ENCODE data around the gene ARL2BP.

The ARL2BP gene

GRCh38 chr16:57257455-57258070 lies 12.5 kb downstream of the ARL2BP start:
- Histone ChIP-seq H3K4me3 (ENCODE audit: insufficient read length, low read depth) (no peak overlapping the region), H3K9me3 (ENCODE audit: insufficient read depth, low read length) (0 out of 2 replicates have a peak, but pooled peaks cover 2% of the 10 kb centered on the region), H3K27me3 (ENCODE audit: insufficient read depth, insufficient read length) (no peaks in the 10 kb centered on the region), H3K9ac (ENCODE audit: insufficient read length, low read depth) (no peak overlapping the region), H3K4me1 (ENCODE audit: insufficient read depth, insufficient read length) (peaks cover 11% of the 10 kb centered on the region), H3K36me3 (ENCODE audit: insufficient read depth, insufficient read length, low read length) (peaks cover 25% of the 10 kb centered on the region)
- TF ChIP-seq SUZ12 (IDR thresholded peaks at IDR 0.05; ENCODE audit: extremely low read depth, insufficient read depth, insufficient read length) (no peak), YY1 (IDR thresholded peaks at IDR 0.05; ENCODE audit: insufficient read depth, insufficient read length) (no peak), ZNF274 (IDR thresholded peaks at IDR 0.05; ENCODE audit: low read depth, low read length) (no peak)
- no peak for DNase-seq (ENCODE audit: low read depth, low spot score)

GRCh38 chr16:57258226-57258909 lies 13.3 kb downstream of the ARL2BP start:
- Histone ChIP-seq H3K27me3 (ENCODE audit: insufficient read depth, insufficient read length) (no peaks in the 10 kb centered on the region), H3K9ac (ENCODE audit: insufficient read length, low read depth) (no peak overlapping the region), H3K9me3 (ENCODE audit: insufficient read depth, low read length) (no peaks in the 10 kb centered on the region), H3K4me1 (ENCODE audit: insufficient read depth, insufficient read length) (peaks cover 15% of the 10 kb centered on the region), H3K4me3 (ENCODE audit: insufficient read length, low read depth) (no peak overlapping the region), H3K36me3 (ENCODE audit: insufficient read depth, insufficient read length, low read length) (peaks cover 17% of the 10 kb centered on the region)
- DNase-seq (ENCODE audit: low read depth, low spot score), result no peak
- TF ChIP-seq ZNF274 (IDR thresholded peaks at IDR 0.05; ENCODE audit: low read depth, low read length) (no peak), YY1 (IDR thresholded peaks at IDR 0.05; ENCODE audit: insufficient read depth, insufficient read length) (no peak), SUZ12 (IDR thresholded peaks at IDR 0.05; ENCODE audit: extremely low read depth, insufficient read depth, insufficient read length) (no peak)

- DNase-seq (ENCODE audit: low read depth, low spot score), result no peak
- no peaks in the 10 kb centered on the region for H3K27me3 ChIP-seq (ENCODE audit: insufficient read depth, insufficient read length)
- no peaks in the 10 kb centered on the region for H3K9me3 ChIP-seq (ENCODE audit: insufficient read depth, low read length)
- no peak overlapping the region for H3K4me3 ChIP-seq (ENCODE audit: insufficient read length, low read depth)
- peaks cover 13% of the 10 kb centered on the region for H3K36me3 ChIP-seq (ENCODE audit: insufficient read depth, insufficient read length, low read length)
- peaks cover 16% of the 10 kb centered on the region for H3K4me1 ChIP-seq (ENCODE audit: insufficient read depth, insufficient read length)
- TF ChIP-seq SUZ12 (IDR thresholded peaks at IDR 0.05; ENCODE audit: extremely low read depth, insufficient read depth, insufficient read length) (no peak), ZNF274 (IDR thresholded peaks at IDR 0.05; ENCODE audit: low read depth, low read length) (no peak), YY1 (IDR thresholded peaks at IDR 0.05; ENCODE audit: insufficient read depth, insufficient read length) (no peak)
- no peak overlapping the region for H3K9ac ChIP-seq (ENCODE audit: insufficient read length, low read depth)
These were observed 13.9 kb downstream of the ARL2BP start for GRCh38 chr16:57258910-57259475.

- peak; percentile 86 for DNase-seq (ENCODE audit: low read depth, low spot score)
These were observed 15.4 kb downstream of the ARL2BP start for GRCh38 chr16:57260294-57260929.

GRCh38 chr16:57261806-57262205 lies 16.7 kb downstream of the ARL2BP start:
- no peaks in the 10 kb centered on the region for H3K27me3 ChIP-seq (ENCODE audit: insufficient read depth, insufficient read length)
- no peak overlapping the region for H3K4me3 ChIP-seq (ENCODE audit: insufficient read length, low read depth)
- peaks cover 4% of the 10 kb centered on the region for H3K36me3 ChIP-seq (ENCODE audit: insufficient read depth, insufficient read length, low read length)
- no peak overlapping the region for H3K9ac ChIP-seq (ENCODE audit: insufficient read length, low read depth)
- TF ChIP-seq SUZ12 (IDR thresholded peaks at IDR 0.05; ENCODE audit: extremely low read depth, insufficient read depth, insufficient read length) (no peak), ZNF274 (IDR thresholded peaks at IDR 0.05; ENCODE audit: low read depth, low read length) (no peak), YY1 (IDR thresholded peaks at IDR 0.05; ENCODE audit: insufficient read depth, insufficient read length) (no peak)
- H3K4me1 ChIP-seq (ENCODE audit: insufficient read depth, insufficient read length), result peaks cover 22% of the 10 kb centered on the region
- no peaks in the 10 kb centered on the region for H3K9me3 ChIP-seq (ENCODE audit: insufficient read depth, low read length)
- DNase-seq (ENCODE audit: low read depth, low spot score), result no peak

More at GRCh38 chr16:57260294-57260929, 15.4 kb downstream of the ARL2BP start:
- peak overlapping the region; percentile 14 for H3K9ac ChIP-seq (ENCODE audit: insufficient read length, low read depth)
- H3K4me1 ChIP-seq (ENCODE audit: insufficient read depth, insufficient read length), result peaks cover 19% of the 10 kb centered on the region
- no peaks in the 10 kb centered on the region for H3K27me3 ChIP-seq (ENCODE audit: insufficient read depth, insufficient read length)
- no peak for TF ChIP-seq SUZ12 (IDR thresholded peaks at IDR 0.05; ENCODE audit: extremely low read depth, insufficient read depth, insufficient read length)
- TF ChIP-seq ZNF274 (IDR thresholded peaks at IDR 0.05; ENCODE audit: low read depth, low read length), result no peak
- TF ChIP-seq YY1 (IDR thresholded peaks at IDR 0.05; ENCODE audit: insufficient read depth, insufficient read length), result no peak
- peaks cover 10% of the 10 kb centered on the region for H3K36me3 ChIP-seq (ENCODE audit: insufficient read depth, insufficient read length, low read length)
- H3K4me3 ChIP-seq (ENCODE audit: insufficient read length, low read depth), result no peak overlapping the region
- H3K9me3 ChIP-seq (ENCODE audit: insufficient read depth, low read length), result no peaks in the 10 kb centered on the region

GRCh38 chr16:57262841-57263540 lies 17.9 kb downstream of the ARL2BP start:
- H3K36me3 ChIP-seq (ENCODE audit: insufficient read depth, insufficient read length, low read length), result peaks cover 2% of the 10 kb centered on the region
- H3K9ac ChIP-seq (ENCODE audit: insufficient read length, low read depth), result no peak overlapping the region
- H3K9me3 ChIP-seq (ENCODE audit: insufficient read depth, low read length), result no peaks in the 10 kb centered on the region
- peaks cover 22% of the 10 kb centered on the region for H3K4me1 ChIP-seq (ENCODE audit: insufficient read depth, insufficient read length)
- DNase-seq (ENCODE audit: low read depth, low spot score), result no peak
- TF ChIP-seq SUZ12 (IDR thresholded peaks at IDR 0.05; ENCODE audit: extremely low read depth, insufficient read depth, insufficient read length) (no peak), ZNF274 (IDR thresholded peaks at IDR 0.05; ENCODE audit: low read depth, low read length) (no peak)
- H3K4me3 ChIP-seq (ENCODE audit: insufficient read length, low read depth), result no peak overlapping the region
- H3K27me3 ChIP-seq (ENCODE audit: insufficient read depth, insufficient read length), result no peaks in the 10 kb centered on the region

Measured in NT2/D1 (cell line).